Pancreas (tissue), 10 donors: ENCODE data around the gene RBBP8NL. TPM values are rescaled to one million over a fixed set of nuclear protein-coding genes. Genes with fewer than 3 reads are reported as not detected.
A peak's percentile ranks its signal among the peaks of the same experiment; 100 is the strongest.

ENCODE experiments used
- ATAC-seq, 4 donors: fragments of 200-7000 bp; cut with Tn5 transposase; one replicate each; pipeline versions ENCODE4 v1.8.0 to v1.9.1; 2020; ENCODE audit warnings: mild to moderate bottlenecking in 4 of 4, moderate library complexity in 4 of 4
- DNase-seq, 6 donors: peaks; one replicate each; pipeline ENCODE4 v3.0.0-alpha.2; 2020
- FAIRE-seq: peaks from 2 replicates; lab custom pipeline; 2012; peaks lifted over from hg19 to GRCh38; lab: Jason Lieb, UNC
- H3K27ac ChIP-seq, 4 donors: fragments of 200-600 bp; sonication (generic); 1 replicate in 3 of 4; 2 replicates in 1 of 4; pipeline versions ENCODE4 v1.5.0 to v1.8.0; 2020
- H3K27me3 ChIP-seq, 4 donors: fragments of 200-600 bp; one replicate each; pipeline ENCODE4 v1.8.0; 2021
- H3K36me3 ChIP-seq, 3 donors: fragments of 200-600 bp; sonication (generic) in 1 of 3; one replicate each; pipeline versions ENCODE4 v1.5.0 to v1.8.0; 2020 to 2021
- H3K4me1 ChIP-seq, 3 donors: fragments of 200-600 bp; one replicate each; pipeline ENCODE4 v1.8.0; 2021
- H3K4me3 ChIP-seq, 4 donors: fragments of 200-600 bp; sonication (generic) in 2 of 4; one replicate each; pipeline versions ENCODE4 v1.5.0 to v1.8.0; 2020 to 2021
- H3K9me3 ChIP-seq, 4 donors: fragments of 200-600 bp; one replicate each; pipeline ENCODE4 v1.8.0; 2021
- CTCF ChIP-seq, 4 donors: fragments of 200-600 bp; sonication (generic) in 3 of 4; IDR thresholded peaks; one replicate each; pipeline versions ENCODE4 v1.5.0 to v1.8.0; 2021; ENCODE audit warnings: antibody characterized with exemption in 4 of 4
- WGBS, 2 donors: extraction: QIAGEN DNeasy Blood & Tissue Kit; methylation state at CpG; one replicate each; pipeline ENCODE4 v1.1.7; 2013; 5-methylcytosine and 5-hydroxymethylcytosine counted together
- intact Hi-C, 3 donors: fragments of 100-400 bp; cut with DNase I; formaldehyde crosslinking; loops; one replicate each; pipeline versions ENCODE4 v1.11.1 to v1.14.2; 2022
- polyA plus RNA-seq, 2 donors: library from polyadenylated mRNA; stranded (reverse); fragments of 200-250 nt; gene quantifications; one replicate each; pipeline ENCODE4 v1.2.3, GENCODE V29; 2013
- total RNA-seq, 6 donors: library from RNA; stranded (reverse); fragmentation: NEBNext Ultra II Directional in 4 of 6; extraction: Animal tissue kit (Norgen Biotek cat#: 25700) in 4 of 6; gene quantifications; one replicate each; pipeline versions ENCODE4 v1.2.1 to v1.2.4, GENCODE V29; 2021 to 2023
- donor health status: healthy with polysubstance abuse.
- donor health status: DM: no; HTN: no; CAD: no; lungs with moderate emphysema.
- donor health status: DM: no; HTN: no; CAD: no.
- donor health status: control.
- donor health status: control.
- donor health status: Bipolar disorder and iron deficiency.
- donor health status: DM: yes; HTN: yes; CAD: no.
- donor health status: DM: no; HTN: no; CAD: no.
- donor health status: DM: no; HTN: no; CAD: no.
- donor health status: DM: yes; HTN: yes; CAD: no.

RBBP8NL gene
- total and polyA plus RNA-seq, 8 donors, result 0.66 to 4.8 (median 1.3) TPM

- no peaks in the 10 kb centered on the region for H3K36me3 ChIP-seq
- no peak for ATAC-seq
- TF ChIP-seq CTCF (IDR thresholded peaks at IDR 0.05), result no peak
- WGBS, 2 donors, result 86 to 87% methylated on average over 15 of the region's 15 CpGs
- DNase-seq, result no peak
- FAIRE-seq, result no peak
- H3K9me3 ChIP-seq, result no peaks in the 10 kb centered on the region
- intact Hi-C loops, result no loop called here
- no peak overlapping the region for H3K4me3 ChIP-seq
- peaks cover 15 to 28% (median 19%) of the 10 kb centered on the region in 3 donors for H3K4me1 ChIP-seq
- H3K27ac ChIP-seq, result no peak overlapping the region
- H3K27me3 ChIP-seq, result no peaks in the 10 kb centered on the region
These were observed 19.3 kb downstream of the RBBP8NL start for GRCh38 chr20:62408055-62408454.

- peak; percentile 89 to 93 (median 92) for ATAC-seq
- no peak for FAIRE-seq
- Histone ChIP-seq H3K4me3 (peak within 1 kb of the TSS; percentile 20 to 64 (median 59)), H3K27me3 (no peaks in the 10 kb centered on the region), H3K27ac (no peak within 1 kb of the TSS), H3K9me3 (no peaks in the 10 kb centered on the region), H3K36me3 (no peaks in the 10 kb centered on the region), H3K4me1 (peaks cover 15 to 28% (median 19%) of the 10 kb centered on the region in 3 donors)
- TF ChIP-seq CTCF (IDR thresholded peaks at IDR 0.05), result no peak
- intact Hi-C loops, result no loop called here
- peak; percentile 92 to 98 (median 94) for DNase-seq
- WGBS, 2 donors, result 3 to 5% methylated on average over 32 to 73 of the region's 73 CpGs
These were observed 19.9 kb downstream of the RBBP8NL start, which contains the start of gene CABLES2 for GRCh38 chr20:62407221-62407992. TSS of gene CABLES2 (minus strand) at chr20:62407285. CDS start at chr20:62407276, 9 bp downstream.

- no peak for ATAC-seq
- TF ChIP-seq CTCF (IDR thresholded peaks at IDR 0.05), result no peak
- DNase-seq, result peak in 3 of 6 donors; percentile 40 to 73 (median 52)
- WGBS, 2 donors, result 1 to 2% methylated on average over 13 to 42 of the region's 42 CpGs
- H3K4me1 ChIP-seq, result peaks cover 15 to 28% (median 19%) of the 10 kb centered on the region in 3 donors
- peak overlapping the region; percentile 20 to 64 (median 59) for H3K4me3 ChIP-seq
- H3K27ac ChIP-seq, result no peak overlapping the region
- no peaks in the 10 kb centered on the region for H3K27me3 ChIP-seq
- H3K36me3 ChIP-seq, result no peaks in the 10 kb centered on the region
- no peak for FAIRE-seq
- intact Hi-C loops, result no loop called here
- H3K9me3 ChIP-seq, result no peaks in the 10 kb centered on the region
These were observed 20.6 kb downstream of the RBBP8NL start for GRCh38 chr20:62406635-62407176.

- TF ChIP-seq CTCF (IDR thresholded peaks at IDR 0.05), result no peak
- Histone ChIP-seq H3K4me1 (peaks cover 15 to 28% (median 19%) of the 10 kb centered on the region in 3 donors), H3K4me3 (peak overlapping the region in 3 of 4 donors; percentile 57 to 64 (median 61)), H3K27ac (no peak overlapping the region), H3K27me3 (no peaks in the 10 kb centered on the region), H3K36me3 (no peaks in the 10 kb centered on the region), H3K9me3 (no peaks in the 10 kb centered on the region)
- no peak for FAIRE-seq
- no peak for ATAC-seq
- 52 to 56% methylated on average over 10 of the region's 10 CpGs for WGBS, 2 donors
- no peak for DNase-seq
- intact Hi-C loops, result no loop called here
These were observed 21.3 kb downstream of the RBBP8NL start for GRCh38 chr20:62405981-62406513.
